HepG2 (cell line): ENCODE results near the gene REEP3.

Experiments
- BHLHE40 ChIP-seq: IDR thresholded peaks from 2 replicates; pipeline ENCODE4 v1.6.1; 2011; ENCODE audit warnings: low read length, improper control_type of control experiment
- CHCHD3 ChIP-seq: sonication (generic); formaldehyde crosslinking; IDR thresholded peaks from 2 replicates; pipeline ENCODE4 v1.8.0; 2022; ENCODE audit warnings: mild to moderate bottlenecking, missing genetic modification reagents, moderate library complexity
- CTCF ChIP-seq: sonication (generic); formaldehyde crosslinking; IDR thresholded peaks from 2 replicates; pipeline ENCODE4 v1.5.0; 2020; ENCODE audit warnings: mild to moderate bottlenecking, missing genetic modification reagents, moderate library complexity
- EP300 ChIP-seq, 3 experiments: sonication (generic) in 1 of 3; formaldehyde crosslinking in 1 of 3; IDR thresholded peaks; 2 replicates each; pipeline versions ENCODE4 v1.5.1 to v1.6.1; 2011 to 2020; ENCODE audit warnings: low read depth in 2 of 3, low read length in 2 of 3, borderline replicate concordance in 1 of 3, improper control_type of control experiment in 1 of 3, mild to moderate bottlenecking in 1 of 3, missing genetic modification reagents in 1 of 3, moderate library complexity in 1 of 3
- FOXJ3 ChIP-seq: sonication (generic); formaldehyde crosslinking; IDR thresholded peaks from 2 replicates; pipeline ENCODE4 v1.4.0; 2020; ENCODE audit warnings: missing genetic modification reagents, mild to moderate bottlenecking, borderline replicate concordance
- JUND ChIP-seq: sonication (generic); formaldehyde crosslinking; IDR thresholded peaks from 2 replicates; pipeline ENCODE4 v1.8.0; 2022; ENCODE audit warnings: mild to moderate bottlenecking, missing genetic modification reagents
- LRRFIP1 ChIP-seq: sonication (generic); formaldehyde crosslinking; conservative IDR thresholded peaks from 2 replicates; pipeline ENCODE4 v1.4.0; 2020; ENCODE audit warnings: missing genetic modification reagents
- POLR2AphosphoS5 ChIP-seq: IDR thresholded peaks from 2 replicates; pipeline ENCODE4 v1.6.1; 2012; ENCODE audit warnings: low read depth, low read length
- TARDBP ChIP-seq: sonication (generic); formaldehyde crosslinking; IDR thresholded peaks from 2 replicates; pipeline ENCODE4 v1.8.0; 2022; ENCODE audit warnings: mild to moderate bottlenecking, missing genetic modification reagents
- TGIF2 ChIP-seq: IDR thresholded peaks from 2 replicates; pipeline ENCODE4 v1.6.1; 2016; ENCODE audit warnings: control low read depth, missing compliant biosample characterization
- USF2 ChIP-seq, 2 experiments: sonication (generic) in 1 of 2; formaldehyde crosslinking in 1 of 2; IDR thresholded peaks; 2 replicates each; pipeline versions ENCODE4 v1.5.1 to v1.6.1; 2011 to 2020; ENCODE audit warnings: borderline replicate concordance in 1 of 2, low read depth in 1 of 2, low read length in 1 of 2, mild to moderate bottlenecking in 1 of 2, missing genetic modification reagents in 1 of 2, moderate library complexity in 1 of 2
- ZBTB33 ChIP-seq: sonication (generic); formaldehyde crosslinking; IDR thresholded peaks from 2 replicates; pipeline ENCODE4 v1.4.0; 2020; ENCODE audit warnings: missing genetic modification reagents
- ZNF510 ChIP-seq: sonication (generic); formaldehyde crosslinking; IDR thresholded peaks from 2 replicates; pipeline ENCODE4 v1.4.0; 2020; ENCODE audit warnings: low read depth, mild to moderate bottlenecking, missing genetic modification reagents
- ZNF574 ChIP-seq: sonication (generic); formaldehyde crosslinking; IDR thresholded peaks from 2 replicates; pipeline ENCODE4 v1.4.0; 2020; ENCODE audit warnings: missing genetic modification reagents

GRCh38 chr10:63585041-63585440, 63.8 kb downstream of the REEP3 start:
- TF ChIP-seq TARDBP (CRISPR knock-in tag) = no peak
- TF ChIP-seq POLR2AphosphoS5 = no peak
- TF ChIP-seq ZBTB33 (CRISPR knock-in tag) = no peak
- TF ChIP-seq BHLHE40 = no peak
- no peak for TF ChIP-seq USF2 (IDR thresholded peaks at IDR 0.05; ENCODE audit: low read depth, low read length)
- no peak for TF ChIP-seq USF2 (CRISPR knock-in tag; IDR thresholded peaks at IDR 0.05; ENCODE audit: borderline replicate concordance)
- TF ChIP-seq ZNF510 (CRISPR knock-in tag) = no peak
- no peak for TF ChIP-seq ZNF574 (CRISPR knock-in tag)
- TF ChIP-seq TGIF2 (CRISPR knock-in tag) = no peak
- no peak for TF ChIP-seq LRRFIP1 (CRISPR knock-in tag)
- no peak for TF ChIP-seq CTCF
- no peak for TF ChIP-seq EP300 (IDR thresholded peaks at IDR 0.05; ENCODE audit: low read depth in 2 of 2, low read length in 2 of 2)
- TF ChIP-seq EP300 (CRISPR knock-in tag; IDR thresholded peaks at IDR 0.05; ENCODE audit: borderline replicate concordance) = no peak
- TF ChIP-seq JUND (CRISPR knock-in tag) = no peak
- TF ChIP-seq FOXJ3 (CRISPR knock-in tag) = no peak
- TF ChIP-seq CHCHD3 (CRISPR knock-in tag) = no peak
